Activated naive CD4-positive, alpha-beta T cell treated with Interleukin-2 at 50 U/mL for 16 hours (primary cell): Measurements from ENCODE around the gene PCAT7.
"Not testable (repeated sequence)": the region's sequence is repeated elsewhere in the genome, so short reads cannot be mapped to it uniquely, and the experiment has no call there.

Source experiments
- DNase-seq: peaks from one replicate; pipeline ENCODE4 v3.0.0-alpha.2; 2020

The PCAT7 gene

DNA sequence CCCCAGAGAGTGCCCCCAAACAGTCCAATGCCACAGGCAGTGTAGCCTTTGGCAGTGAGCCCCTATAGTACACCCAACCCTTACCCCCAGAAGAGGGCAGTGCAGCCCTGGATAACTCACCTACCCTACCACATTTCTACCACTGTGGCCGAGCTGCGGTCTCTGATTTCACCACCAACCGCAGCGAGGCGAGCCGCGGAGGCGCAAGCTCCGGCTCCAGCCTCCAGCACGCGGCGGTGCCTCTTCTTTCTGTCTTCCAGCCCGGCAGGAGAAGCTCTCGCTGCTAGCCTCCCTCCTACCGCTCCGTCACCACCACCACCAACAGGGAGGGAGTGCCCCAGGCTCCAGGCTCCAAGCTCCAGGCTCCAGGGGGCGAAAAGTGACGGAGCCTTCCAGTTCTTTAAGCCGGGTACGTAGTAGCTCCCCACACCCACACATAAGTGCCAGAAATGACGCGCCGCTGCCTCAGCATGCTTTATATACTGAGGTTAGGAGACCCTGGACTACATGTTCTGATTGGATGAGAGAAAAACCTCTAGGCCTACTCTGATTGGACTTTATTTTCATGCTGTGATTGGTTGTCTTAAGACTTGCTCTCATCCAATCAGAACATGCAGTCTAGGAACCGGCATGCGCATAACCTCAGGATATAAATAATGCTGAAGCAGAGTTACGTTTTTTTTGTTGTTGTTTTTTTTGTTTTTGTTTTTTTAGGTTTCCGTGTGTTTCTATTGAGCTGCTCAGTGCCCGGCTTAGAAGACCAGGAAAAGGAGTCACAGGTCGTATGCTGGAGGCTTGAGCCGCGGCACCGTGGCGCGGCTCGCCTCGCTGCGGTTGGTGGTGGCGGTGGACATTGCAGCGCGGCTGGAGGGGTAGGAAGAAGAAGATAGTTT, at the start of gene PCAT7:
TSS of gene PCAT7 (plus strand) at position 645 of the 893 bp plus-strand sequence.
- peak; percentile 31 for DNase-seq

DNA sequence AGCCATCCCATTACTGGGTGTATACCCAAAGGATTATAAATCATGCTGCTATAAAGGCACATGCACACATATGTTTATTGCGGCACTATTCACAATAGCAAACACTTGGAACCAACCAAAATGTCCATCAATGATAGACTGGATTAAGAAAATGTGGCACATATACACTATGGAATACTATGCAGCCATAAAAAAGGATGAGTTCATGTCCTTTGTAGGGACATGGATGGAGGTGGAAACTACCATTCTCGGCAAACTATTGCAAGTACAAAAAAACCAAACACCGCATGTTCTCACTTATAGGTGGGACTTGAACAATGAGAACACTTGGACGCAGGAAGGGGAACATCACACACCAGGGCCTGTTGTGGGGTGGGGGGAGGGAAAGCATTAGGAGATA, 48.5 kb upstream of the PCAT7 start:
- not testable (repeated sequence) for DNase-seq

DNA sequence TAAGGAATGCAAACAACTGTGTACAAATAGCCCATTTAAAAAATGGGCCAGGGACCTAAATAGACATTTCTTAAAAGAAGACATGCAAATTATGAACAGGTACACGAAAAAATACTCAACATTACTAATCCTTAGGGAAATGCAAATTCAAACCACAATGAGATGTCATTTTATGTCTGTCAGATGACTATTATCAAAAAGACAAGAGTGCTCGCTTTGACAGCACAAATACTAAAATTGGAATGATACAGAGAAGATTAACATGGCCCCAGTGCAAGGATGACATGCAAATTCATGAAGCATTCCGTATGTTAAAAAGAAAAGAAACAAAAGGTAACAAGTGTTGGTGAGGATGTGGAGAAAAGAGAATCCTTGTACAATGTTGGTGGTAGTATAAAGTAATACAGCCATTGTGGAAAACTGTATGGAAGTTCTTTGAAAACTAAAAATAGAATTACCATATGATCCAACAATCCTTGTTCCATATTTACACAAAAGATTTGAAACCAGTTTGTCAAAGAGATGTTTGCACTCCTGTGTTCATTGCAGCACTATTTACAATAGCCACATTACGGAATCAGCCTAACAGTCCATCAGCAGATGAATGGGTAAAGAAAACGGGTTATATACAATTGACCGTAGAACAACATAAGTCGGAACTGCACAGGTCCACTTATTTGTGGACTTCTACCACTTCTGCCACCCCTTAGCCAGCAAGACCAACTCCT, 47.2 kb upstream of the PCAT7 start:
- no peak for DNase-seq

DNA sequence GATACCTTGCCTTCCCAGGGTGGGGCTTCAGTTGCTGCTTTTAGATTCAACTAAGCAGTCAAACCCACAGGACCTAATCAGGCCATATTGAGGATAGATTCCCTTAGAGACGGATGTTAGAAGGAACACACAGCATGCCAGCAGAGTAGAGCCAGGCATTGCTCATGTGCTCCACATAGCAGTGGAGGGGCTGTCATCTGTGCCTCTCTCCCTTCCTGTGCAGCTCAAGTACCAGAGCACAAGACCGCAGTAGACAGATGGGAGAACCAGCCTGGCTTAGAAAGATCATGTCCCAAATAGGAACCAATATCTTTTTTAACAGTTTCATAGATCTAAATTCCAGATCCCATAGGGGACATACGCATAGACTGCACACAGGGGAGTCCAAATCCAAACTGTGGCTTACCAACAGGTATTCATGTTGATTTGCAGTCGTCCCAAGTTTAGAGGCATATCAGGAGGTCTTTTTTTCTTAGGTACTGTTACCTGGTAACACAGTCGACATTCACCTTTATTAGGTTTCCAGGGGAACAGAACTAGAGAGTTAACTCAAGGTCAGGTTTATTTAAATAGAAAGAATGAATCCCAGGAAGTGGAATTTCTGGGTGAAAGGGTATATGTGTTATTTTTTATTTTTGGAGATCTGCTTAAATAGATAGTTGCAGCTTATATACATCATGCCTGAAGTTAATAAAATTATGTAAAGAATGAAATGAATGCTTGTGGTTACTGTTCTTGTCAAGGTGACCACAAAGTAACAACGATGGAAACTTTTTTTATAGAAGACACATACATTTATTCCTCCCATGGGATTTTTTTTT, 43.5 kb upstream of the PCAT7 start:
- no peak for DNase-seq

- DNase-seq, result no peak
These were observed 43.0 kb upstream of the PCAT7 start for GRCh38 chr9:94511955-94512265.

- no peak for DNase-seq
These were observed 40.2 kb upstream of the PCAT7 start for GRCh38 chr9:94514722-94515121.

GRCh38 chr9:94517254-94517653, 37.6 kb upstream of the PCAT7 start:
- DNase-seq, result no peak

- no peak for DNase-seq
These were observed 29.4 kb upstream of the PCAT7 start for GRCh38 chr9:94525396-94526035.

GRCh38 chr9:94526271-94526670, 28.6 kb upstream of the PCAT7 start:
- no peak for DNase-seq

- no peak for DNase-seq
These were observed 27.9 kb upstream of the PCAT7 start for GRCh38 chr9:94526951-94527350.

DNA sequence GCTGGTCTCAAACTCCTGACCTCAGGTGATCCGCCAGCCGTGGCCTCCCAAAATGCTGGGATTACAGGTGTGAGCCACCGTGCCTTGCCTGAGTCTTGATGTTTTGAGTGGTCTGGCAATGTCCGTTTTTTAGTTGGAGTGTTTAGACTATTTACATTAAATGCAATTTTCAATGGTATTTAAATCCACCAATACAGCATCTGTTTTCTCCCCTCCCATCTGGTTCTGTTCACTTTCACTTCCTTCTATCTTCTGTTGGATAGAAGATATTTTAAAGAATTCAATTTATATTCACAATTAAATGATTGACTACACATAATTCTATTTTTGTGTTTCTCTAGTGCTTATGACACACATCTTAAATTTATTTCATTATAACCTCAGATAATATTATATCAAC, 26.0 kb upstream of the PCAT7 start:
- no peak for DNase-seq

- DNase-seq, result no peak
These were observed 21.7 kb upstream of the PCAT7 start for GRCh38 chr9:94533155-94533554.

DNA sequence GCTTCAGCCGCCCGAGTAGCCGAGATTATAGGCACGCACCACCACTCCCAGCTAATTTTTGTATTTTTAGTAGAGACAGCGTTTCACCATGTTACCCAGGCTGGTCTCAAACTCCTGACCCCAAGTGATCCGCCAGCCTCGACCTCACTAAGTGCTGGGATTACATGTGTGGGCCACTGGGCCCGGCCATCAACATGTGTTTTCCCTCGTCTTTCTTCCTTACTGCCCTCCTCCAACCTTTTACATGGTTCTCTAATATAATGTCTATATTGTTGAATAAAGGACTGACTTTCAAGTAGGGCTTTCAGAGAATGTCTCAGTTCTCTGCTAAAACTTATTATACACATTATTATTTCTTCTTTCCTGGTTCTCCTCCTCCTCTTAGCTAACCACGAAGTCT, 21.3 kb upstream of the PCAT7 start:
- DNase-seq, result no peak

- DNase-seq, result no peak
These were observed 20.0 kb upstream of the PCAT7 start for GRCh38 chr9:94534901-94535300.

DNA sequence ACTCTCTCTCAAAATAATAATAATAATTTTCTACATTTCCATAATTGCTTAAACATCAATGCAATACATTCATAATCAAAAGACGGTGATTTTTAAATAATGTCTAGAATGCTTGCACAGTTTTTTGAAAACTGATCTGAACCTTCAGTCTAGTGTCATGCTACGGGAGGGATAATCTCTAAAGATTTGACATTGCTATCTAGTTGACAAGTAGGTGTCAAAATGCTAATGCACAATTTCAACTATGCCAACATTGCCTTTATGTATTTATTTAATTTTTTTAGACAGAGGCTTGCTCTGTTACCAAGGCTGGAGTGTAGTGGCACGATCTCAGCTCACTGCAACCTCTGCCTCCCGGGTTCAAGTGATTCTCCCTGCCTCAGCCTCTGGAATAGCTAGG, 16.0 kb upstream of the PCAT7 start:
- no peak for DNase-seq

DNA sequence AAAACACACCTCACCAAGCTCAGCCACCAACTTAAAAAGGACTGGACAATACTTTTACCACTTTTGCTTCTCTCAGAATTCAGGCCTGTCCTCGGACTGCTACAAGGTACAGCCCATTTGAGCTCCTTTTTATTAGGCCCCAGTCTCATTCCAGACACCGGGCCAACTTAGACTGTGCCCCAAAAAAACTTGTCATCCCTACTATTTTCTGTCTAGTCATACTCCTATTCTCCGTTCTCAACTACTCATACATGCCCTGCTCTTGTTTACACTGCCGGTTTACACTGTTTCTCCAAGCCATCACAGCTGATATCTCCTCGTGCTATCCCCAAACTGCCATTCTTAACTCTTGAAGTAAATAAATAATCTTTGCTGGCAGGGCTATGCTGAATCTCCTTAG, 10.5 kb upstream of the PCAT7 start:
- not testable (repeated sequence) for DNase-seq

DNA sequence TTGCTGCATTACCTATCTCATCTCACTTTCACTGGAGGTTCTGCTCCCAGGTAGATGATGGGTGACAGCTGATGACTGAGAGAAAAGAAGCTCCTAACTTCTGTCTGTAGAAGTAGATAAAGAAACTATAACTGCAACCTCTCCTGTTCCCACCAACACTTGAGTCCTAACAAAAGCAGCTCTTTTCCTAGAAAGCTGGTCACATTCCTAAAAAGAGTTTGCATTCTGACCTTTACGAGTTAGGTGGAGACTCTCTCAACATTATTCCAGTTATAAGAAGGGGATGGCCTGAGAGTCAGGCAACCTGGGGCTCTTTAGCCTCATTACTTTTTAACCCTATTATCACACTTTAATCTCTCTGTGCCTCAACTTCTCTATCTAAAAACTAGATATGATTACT, 8.9 kb upstream of the PCAT7 start:
- DNase-seq, result no peak

GRCh38 chr9:94553029-94553938, 1.6 kb upstream of the PCAT7 start:
- no peak for DNase-seq

- DNase-seq, result no peak
These were observed 825 bp upstream of the PCAT7 start for GRCh38 chr9:94554078-94554438.

GRCh38 chr9:94557376-94557775, 2.5 kb downstream of the PCAT7 start:
- no peak for DNase-seq

DNA sequence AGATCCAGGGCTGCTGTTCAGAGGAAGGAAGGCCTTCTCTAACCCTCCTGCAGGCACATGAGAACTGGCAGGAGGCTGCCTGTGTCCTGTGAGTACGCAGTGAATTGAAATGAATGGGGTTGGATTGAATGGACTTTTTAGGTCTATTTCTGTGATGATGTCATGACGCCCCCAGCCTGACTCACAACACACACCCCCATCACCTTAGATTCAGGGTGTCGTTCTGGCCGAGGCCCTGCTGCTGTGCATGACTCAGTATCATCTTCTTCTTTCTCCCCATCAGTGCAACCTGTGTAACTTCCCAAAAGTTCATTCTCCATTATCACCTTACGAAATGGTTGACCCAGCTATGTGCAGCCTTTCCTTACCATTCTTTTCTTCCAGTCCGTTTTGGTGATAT, 5.4 kb downstream of the PCAT7 start:
- DNase-seq, result no peak

DNA sequence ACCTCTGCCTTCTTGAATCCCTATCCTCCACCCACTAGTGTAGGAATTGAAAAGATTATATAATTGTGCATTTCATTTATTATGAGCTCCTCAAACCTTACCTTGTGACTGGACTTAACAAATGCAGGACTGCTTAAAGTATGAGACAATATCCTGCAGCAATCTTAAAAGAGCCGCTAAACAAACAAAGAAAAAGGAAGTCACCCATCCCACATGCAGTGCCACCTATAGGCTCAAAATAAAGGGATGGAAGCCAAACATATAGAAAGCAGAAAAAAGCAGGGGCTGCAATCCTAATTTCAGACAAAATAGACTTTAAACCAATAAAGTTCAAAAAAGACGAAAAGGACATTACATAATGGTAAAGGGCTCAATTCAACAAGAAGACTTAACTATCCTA, 8.7 kb downstream of the PCAT7 start:
- no peak for DNase-seq
